HG02938 (cell line): Measurements from ENCODE around the gene MAPKAPK2.
A peak's percentile ranks its signal among the peaks of the same experiment; 100 is the strongest.
"Not testable (repeated sequence)": the region's sequence is repeated elsewhere in the genome, so short reads cannot be mapped to it uniquely, and the experiment has no call there.

ENCODE experiments used
- ATAC-seq: cut with Tn5 transposase; IDR thresholded peaks from one replicate; pipeline ENCODE4 v1.9.1; 2021; ENCODE audit warnings: mild to moderate bottlenecking, moderate library complexity; ENCODE audit not compliant: unreplicated experiment

The MAPKAPK2 gene

DNA sequence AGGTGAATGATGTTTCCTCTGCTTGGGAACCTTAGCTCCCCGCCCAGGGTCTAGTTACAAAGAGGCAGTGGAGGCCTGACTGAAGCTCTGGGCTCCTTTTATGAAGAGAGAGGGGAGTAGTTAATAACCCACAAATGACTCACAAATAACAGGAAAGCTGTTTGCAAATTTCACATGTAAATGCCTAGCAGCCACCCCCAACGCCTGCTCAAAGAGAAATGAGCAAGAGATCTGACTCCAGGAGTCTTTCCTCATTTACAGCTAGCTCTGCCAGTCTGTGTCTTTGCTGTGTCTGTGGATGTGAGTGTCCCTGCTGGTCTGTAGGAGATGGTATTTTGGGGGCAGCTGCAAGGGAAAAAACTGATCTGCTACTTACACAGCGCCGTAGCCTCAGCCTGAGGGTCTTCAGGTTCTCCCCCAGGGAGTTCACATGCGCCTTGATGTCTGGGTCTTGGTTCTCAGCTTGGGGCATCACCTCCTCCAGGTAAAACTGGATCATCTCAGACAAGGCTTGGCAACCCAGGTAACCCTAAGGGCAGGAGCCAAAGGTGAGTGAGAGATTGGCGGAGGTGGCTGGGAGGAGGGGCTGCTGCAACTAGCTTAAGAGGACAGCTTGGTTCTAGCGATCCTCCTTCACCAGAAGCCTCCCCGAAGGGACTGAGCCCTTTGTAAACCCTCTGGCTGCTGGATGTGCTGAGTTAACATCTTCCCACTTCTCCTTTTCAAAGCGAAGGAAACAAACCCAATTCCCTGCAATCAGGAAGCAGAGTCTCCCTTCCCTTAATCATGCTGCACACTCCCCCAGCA, 86.0 kb downstream of the MAPKAPK2 start, which contains the start of gene IL19:
Gene IL19, plus strand, starts transcription at position 243 of the 807 bp plus-strand sequence. CDS start 65,890 bp downstream, outside the sequence.
- no peak for ATAC-seq

DNA sequence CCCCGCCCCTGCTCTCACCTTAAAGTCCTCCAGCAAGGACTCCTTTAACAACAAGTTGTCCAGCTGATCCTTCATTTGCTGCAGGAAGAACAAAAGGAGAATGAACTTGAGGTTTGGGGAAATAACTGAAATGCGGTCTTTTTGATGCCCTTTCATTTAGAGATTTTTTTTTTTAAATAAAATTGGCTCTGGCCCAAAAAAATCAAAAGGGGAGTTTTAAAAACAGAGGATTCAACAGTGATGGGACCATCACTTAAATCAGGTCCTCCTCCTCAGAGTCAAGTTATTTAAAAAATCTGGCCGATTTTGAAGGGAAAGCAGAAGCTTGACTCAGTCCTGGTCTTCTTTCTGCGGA, 86.6 kb downstream of the MAPKAPK2 start:
- no peak for ATAC-seq

GRCh38 chr1:206772243-206772937, 87.7 kb downstream of the MAPKAPK2 start, which contains the start of gene IL10:
TSS of gene IL10 (minus strand) at chr1:206772494. CDS start at chr1:206772435, 59 bp downstream.
- no peak for ATAC-seq

- no peak for ATAC-seq
Observed at GRCh38 chr1:206774093-206774492, 89.4 kb downstream of the MAPKAPK2 start.

DNA sequence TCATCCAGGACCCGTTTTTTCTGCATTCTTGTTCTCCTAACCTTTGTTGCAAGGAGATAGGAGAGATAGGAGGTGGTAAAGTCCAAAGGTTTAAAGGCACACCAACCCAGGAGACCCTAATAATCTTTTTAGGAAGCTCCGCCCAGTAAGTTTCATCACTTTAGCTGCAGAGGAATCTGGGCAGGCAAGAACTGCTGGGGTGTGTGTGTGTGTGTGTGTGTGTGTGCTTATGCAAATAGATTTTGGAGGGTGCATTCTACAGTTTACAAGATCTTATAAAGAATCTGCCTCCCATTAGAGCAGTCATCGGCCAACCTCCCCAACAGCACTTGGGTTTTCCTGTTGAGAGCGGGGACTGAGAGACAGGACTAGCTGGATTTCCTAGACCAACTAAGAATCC, 91.5 kb downstream of the MAPKAPK2 start:
- ATAC-seq = no peak

DNA sequence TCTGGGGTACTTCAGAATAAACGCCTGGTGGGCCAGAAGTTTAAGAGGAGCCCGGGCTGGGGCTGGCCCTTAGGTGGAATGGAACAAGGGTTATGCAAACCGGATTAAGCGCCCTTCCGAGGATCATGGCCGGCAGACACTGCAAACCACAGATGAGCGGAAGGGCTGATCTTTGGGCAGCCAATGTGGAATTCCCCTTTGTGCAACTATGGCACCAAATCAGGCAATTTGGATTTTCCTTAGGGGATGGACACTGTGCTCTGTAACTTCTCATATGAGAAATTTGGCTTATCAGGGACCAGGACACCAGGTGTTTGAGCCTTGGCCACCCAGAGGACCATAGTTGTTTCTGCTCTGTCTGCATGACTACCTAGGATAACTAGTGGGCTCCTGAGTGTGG, 93.3 kb downstream of the MAPKAPK2 start:
- no peak for ATAC-seq

- not testable (repeated sequence) for ATAC-seq
Observed at GRCh38 chr1:206778911-206779310, 94.2 kb downstream of the MAPKAPK2 start.

- no peak for ATAC-seq
Observed at GRCh38 chr1:206779638-206780037, 94.9 kb downstream of the MAPKAPK2 start.

DNA sequence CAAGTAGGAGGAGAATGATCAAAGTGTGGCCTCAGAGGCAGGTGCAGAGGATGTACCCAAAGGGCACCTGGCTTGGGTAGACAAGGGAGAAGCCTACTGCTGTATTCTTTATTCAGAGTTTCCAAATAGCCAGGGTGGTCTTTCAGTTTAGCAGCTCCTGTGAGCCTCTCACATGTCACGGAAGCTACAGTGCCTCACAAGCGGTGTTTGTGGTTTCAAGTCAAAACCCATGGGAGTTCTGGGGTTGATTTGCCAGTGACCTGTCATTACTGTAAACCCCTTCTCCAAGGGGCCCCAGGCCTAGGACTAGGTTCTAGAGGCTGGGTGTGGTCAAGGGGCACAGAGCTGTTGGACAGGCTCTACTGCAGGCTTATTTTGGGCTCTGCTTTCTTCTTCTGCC, 97.7 kb downstream of the MAPKAPK2 start:
- ATAC-seq = peak; percentile 46

DNA sequence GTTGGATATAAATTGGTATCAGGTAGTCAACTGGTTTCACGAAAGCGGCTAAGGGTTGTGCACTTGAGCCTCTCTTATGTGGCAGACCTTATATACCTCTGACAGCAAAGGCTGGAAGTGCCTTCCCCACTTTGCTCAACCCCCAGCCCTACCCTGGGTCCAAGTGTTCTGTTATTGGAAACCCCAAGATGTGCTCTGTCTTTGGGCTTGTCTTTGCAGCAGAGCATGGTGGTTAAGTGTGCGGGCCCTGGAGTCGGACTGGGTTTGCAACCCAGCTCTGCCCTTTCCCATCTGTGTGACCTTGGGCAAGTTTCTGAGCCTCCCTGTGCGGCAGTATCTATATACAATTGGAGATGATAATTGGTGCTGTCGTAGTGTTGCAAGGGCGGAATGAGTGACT, 98.8 kb downstream of the MAPKAPK2 start:
- no peak for ATAC-seq
